DMS153 treated with DMSO at 0.1 percent for 48 hours (cell line): ENCODE measurements around the gene E2F2.

Experiments used
- DNase-seq: peaks from one replicate; lab custom pipeline; 2025; ENCODE audit not compliant: unreplicated experiment; lab: John Stamatoyannopoulos, UW

The E2F2 gene

GRCh38 chr1:23563003-23563402 lies 32.0 kb upstream of the E2F2 start:
- no peak for DNase-seq

- DNase-seq = peak; percentile 94
Measured at GRCh38 chr1:23562137-23562876, 31.3 kb upstream of the E2F2 start.

DNA sequence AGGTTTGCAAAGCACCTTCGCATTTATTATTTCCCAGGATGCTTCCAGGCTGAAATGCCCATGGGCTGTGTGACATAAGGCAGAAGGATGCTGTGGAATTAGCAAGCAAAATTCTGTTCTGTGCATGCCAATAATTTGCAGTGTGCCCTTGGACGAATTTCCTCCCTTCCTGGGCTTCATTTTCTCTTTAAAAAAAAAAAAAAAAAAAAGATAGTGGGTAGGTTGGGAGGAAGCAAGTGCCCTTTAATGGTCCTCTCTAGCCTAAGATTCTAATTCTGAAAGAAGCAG lies 30.7 kb upstream of the E2F2 start:
- DNase-seq = no peak

DNA sequence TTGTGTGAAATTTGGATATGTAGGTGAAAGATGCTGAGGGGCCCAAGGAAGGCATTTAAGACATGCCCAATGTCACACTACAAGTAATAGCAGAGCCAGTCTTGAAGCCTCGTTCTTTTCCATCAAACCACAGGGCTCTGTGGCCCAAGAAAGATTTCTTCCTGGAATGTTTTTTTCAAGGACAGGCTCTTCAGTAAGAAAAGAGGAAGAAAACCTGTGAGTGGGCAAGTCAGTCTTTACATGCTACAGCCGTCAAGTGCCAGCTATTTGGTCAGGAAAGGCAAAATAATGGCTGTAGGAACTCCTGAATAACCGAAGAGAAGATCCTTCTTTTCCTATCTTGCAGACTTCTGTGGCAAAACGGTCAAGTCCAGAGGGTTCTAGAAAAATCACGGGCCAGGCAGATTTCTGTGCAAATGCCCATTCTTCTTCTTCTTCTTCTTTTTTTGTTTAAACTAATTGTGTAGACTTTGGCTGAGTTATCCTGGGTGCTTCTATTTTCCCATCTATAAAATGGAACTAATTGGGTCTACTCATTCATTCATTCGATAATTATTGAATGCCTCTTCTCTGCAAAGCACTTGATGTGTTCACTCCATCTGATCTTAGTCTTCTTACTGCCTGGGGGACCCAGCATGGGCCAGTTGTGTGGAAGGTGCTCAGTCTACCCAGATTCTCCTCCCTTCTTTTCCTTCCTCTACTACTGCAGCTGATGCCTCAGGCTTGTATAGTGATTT lies 30.2 kb upstream of the E2F2 start:
- no peak for DNase-seq

DNA sequence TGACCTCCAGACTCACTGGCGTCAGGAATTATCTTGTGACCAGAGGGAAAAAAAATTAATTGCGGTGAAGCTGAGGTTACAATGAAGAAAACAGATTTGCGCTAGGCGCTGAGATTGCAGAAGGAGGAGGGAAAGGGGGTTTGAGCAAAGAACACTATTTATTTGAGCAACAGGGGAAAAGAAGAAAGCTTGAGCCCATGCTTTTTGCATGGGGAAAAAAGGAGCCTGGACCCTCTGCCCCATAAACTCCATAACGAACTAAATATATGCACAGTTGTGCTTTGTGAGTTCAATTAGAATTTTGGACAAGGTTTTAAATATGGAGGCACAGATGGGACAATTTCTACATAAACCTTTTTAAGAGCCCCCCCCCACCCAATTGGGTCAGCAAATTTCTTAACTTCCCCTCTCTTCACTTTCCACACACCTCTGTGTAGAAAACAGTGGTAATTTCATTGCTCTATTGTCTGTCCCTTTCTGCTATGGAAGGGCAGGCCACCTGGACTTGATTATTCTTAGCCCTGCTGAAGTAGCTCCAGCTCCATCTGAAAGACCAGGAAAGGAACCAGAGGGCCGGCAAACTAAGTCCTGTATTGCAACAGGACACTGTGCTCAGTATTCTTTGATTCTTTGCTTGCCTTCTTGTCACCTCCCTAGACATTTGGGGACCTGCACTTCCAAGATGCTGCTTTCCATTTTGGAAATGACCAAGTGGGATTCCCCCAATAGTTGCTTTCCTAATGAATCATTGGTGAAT lies 29.1 kb upstream of the E2F2 start:
- DNase-seq = no peak

DNA sequence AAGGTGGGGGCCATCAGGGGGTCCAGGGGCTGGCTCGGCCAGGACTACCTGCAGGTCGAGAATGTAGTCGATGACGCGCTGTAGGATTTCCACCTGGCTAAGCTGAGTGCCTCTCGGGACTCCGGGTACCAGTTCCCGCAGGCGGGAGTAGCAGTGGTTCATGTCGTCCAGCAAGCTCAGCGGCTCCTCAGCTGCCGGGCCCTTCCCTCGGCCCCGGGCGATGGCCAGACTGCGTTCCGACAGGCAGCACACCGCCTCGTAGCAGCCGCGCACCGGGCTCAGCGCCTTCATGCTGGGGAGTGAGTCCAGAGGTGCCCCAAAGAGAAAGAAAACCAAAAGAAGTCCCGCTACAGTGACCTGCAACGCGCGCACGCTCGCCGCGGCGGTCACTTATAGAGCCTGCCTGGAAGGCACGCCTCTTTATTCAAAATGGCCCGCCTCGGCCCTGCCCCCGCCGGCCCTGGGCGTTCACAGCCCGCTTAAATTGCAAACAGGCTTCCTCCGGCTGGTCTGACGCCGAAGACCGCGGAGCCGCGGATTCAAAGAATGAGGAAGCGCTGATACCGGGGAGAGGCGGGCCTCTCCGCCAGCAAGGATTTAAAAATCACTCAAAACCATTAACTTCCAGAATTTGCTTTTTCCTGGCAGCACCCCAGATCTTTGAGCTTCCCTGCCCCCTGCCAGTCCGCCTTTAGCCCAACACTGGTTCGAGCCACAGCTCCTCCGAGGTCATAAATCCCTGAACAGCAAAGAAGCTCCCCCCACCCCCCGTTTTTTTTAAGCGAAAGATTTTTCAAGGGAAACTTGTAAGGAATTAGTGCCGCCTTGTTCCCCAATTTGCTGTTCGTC lies 28.3 kb upstream of the E2F2 start, which contains the start of gene ID3:
Gene ID3 (minus strand): TSS at position 366 of the 849 bp plus-strand sequence. CDS start 75 bp downstream, at position 291.
- DNase-seq = peak; percentile 91

DNA sequence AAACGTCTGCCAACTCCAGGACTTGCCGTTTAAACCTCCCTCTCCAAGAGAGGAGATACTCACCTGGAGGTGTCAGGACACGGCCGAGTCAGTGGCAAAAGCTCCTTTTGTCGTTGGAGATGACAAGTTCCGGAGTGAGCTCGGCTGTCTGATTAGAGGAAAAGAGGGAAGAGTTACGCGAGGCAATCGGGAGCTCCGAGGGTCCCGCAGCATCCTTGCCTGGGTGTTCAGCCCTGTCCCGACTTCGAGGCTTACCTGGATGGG lies 27.8 kb upstream of the E2F2 start:
- DNase-seq = no peak

- DNase-seq = no peak
Measured at GRCh38 chr1:23558140-23558871, 27.3 kb upstream of the E2F2 start.

GRCh38 chr1:23557471-23558124 lies 26.6 kb upstream of the E2F2 start:
- DNase-seq = no peak

- no peak for DNase-seq
Measured at GRCh38 chr1:23556635-23557470, 25.8 kb upstream of the E2F2 start.

GRCh38 chr1:23555986-23556634 lies 25.1 kb upstream of the E2F2 start:
- no peak for DNase-seq

DNA sequence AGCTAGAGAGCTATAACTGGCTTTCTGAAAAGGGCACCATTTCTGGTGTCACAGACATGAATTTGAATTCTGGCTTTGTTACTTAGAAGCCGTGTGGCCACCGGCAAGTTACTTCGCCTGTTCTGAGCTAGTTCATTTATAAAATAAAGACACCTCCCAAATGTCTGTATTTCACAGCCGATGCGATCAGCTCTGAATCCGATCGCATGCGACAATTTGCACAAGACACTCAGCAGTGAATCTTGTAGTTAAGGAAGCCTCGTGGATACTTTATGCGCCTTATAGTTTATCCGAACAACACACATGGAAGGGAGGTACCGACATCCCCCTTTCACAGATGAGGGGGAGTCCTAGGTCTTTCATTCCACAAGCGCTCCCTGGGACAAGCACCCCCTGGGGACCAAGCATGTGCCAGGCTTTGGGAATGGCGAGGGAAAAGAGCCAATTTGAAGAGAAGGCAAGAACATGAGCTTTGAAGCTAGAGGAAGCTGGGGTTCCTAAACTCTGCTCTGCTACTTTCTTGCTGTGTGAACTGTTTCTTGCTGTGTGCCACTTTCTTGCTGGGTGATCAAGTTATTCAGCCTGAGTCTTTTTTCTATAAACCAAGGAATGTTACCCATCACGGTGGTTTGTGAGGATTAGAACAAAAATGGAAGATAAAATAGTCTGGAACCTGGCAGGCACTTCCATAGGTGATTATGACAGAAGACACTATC lies 24.4 kb upstream of the E2F2 start:
- DNase-seq = peak; percentile 84

DNA sequence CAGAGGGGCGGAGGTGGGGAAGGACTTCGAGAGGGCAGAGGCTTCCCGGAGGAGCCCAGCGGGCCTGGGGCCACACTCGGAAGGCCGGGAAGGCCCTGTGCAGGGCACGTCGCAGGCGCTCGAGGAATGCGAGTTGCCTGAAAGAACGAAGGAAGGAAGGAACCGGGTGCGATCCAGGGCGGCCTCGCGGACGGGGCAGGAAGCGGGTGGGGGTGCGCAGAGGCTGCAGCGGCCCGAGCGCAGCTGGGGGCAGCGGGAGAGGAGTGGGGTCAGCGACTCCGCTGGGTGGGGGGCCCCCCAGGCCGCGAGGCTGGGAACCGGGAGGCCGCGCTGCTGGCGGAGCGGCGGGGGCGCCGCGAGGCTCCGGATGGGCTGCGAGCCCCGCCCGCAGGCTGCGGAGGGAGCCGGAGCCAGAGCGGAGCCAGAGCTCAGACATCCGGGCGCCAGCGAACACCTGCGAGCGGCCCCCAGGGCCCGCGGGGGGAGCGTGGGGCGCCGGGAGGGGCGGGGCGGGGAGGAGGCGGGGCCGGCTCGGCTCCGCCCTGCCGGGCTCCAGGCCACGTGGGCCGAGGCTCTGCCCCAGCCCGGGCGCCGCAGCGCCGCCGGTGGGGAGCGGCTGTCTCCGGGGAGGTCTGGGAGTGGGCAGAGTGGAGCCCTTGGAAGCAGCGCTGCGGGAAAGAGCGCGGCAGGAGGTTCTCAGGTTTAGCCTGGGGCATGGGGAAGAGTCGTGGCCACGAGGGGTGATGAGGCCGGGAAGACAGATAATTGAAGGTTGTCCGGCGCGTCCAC lies 23.6 kb upstream of the E2F2 start:
- peak; percentile 85 for DNase-seq

- no peak for DNase-seq
Measured at GRCh38 chr1:23554127-23554480, 23.1 kb upstream of the E2F2 start.

DNA sequence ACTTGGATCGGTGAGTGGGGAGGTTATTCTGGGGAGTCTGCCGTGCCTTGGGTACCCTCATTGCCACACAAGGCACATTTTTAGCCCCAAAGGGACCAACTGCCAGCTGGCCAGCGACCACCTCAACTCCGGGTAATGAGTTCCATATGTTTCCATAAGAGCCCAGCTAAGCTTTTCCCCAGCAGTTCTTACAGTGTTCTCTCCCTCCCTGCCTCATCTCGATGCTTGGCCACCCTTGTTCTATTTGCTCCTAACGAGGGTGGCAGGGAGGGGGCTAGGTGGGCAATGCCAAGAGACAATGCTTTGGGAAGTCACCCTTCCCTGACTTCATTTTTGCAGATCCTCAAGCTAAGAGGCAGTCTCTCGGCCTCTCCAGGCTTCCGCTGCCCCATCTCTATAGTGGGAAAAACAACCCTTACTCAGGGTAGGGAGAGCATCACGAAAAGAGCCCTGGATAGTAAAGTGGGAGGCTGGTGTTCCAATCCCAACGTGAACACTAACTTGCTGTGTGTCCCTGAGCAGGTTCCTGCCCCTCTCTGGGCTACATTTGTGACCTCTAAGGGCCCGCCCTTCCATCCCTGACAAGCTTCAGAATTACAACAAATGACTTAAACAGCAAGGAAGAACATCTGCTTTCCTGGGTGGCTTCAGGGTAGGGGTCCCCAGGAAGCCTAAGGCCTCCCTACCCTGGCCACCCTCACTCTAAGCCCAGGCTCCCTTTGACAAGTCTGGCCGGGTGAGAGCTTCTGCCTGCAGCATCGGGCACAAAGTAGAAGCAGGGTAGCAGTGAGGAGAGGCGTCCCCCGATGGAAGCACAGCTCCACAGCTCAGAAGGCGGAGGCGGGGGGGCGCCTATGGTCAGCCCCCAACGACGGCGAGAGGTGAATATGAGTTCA lies 22.4 kb upstream of the E2F2 start:
- DNase-seq = no peak

GRCh38 chr1:23551849-23552248 lies 20.8 kb upstream of the E2F2 start:
- no peak for DNase-seq
